ENCODE results near the gene NCBP3.

NCBP3 gene

GRCh38 chr17:3763777-3764170 is 82.3 kb downstream of the NCBP3 start:
- no peak for TF ChIP-seq CTCF (IDR thresholded peaks at IDR 0.05)
- no peak overlapping the region for H2AFZ ChIP-seq
- H3K9ac ChIP-seq, result no peak overlapping the region
- no peaks in the 10 kb centered on the region for H3K27me3 ChIP-seq (ENCODE audit: control insufficient read depth, insufficient read depth, low read length)
- no peak overlapping the region for H3K4me2 ChIP-seq (ENCODE audit: low read length)
- no peaks in the 10 kb centered on the region for H3K36me3 ChIP-seq (ENCODE audit: control insufficient read depth, insufficient read depth, low read length)
- no peak overlapping the region for H3K27ac ChIP-seq
- no peak overlapping the region for H3K4me3 ChIP-seq (ENCODE audit: low read depth, low read length)
- no peaks in the 10 kb centered on the region for H3K79me2 ChIP-seq
- no peaks in the 10 kb centered on the region for H3K9me3 ChIP-seq (ENCODE audit: control insufficient read depth, low read length)
- H3K4me1 ChIP-seq, result no peaks in the 10 kb centered on the region

- no peaks in the 10 kb centered on the region for H3K79me2 ChIP-seq
- H3K4me1 ChIP-seq, result no peaks in the 10 kb centered on the region
- no peak overlapping the region for H3K9ac ChIP-seq
- TF ChIP-seq CTCF (IDR thresholded peaks at IDR 0.05), result no peak
- H3K36me3 ChIP-seq (ENCODE audit: control insufficient read depth, insufficient read depth, low read length), result no peaks in the 10 kb centered on the region
- H3K4me3 ChIP-seq (ENCODE audit: low read depth, low read length), result no peak overlapping the region
- H3K27me3 ChIP-seq (ENCODE audit: control insufficient read depth, insufficient read depth, low read length), result no peaks in the 10 kb centered on the region
- no peaks in the 10 kb centered on the region for H3K9me3 ChIP-seq (ENCODE audit: control insufficient read depth, low read length)
- H2AFZ ChIP-seq, result no peak overlapping the region
- no peak overlapping the region for H3K27ac ChIP-seq
- H3K4me2 ChIP-seq (ENCODE audit: low read length), result no peak overlapping the region
Measured at GRCh38 chr17:3762922-3763776, 82.9 kb downstream of the NCBP3 start.

- H3K4me3 ChIP-seq (ENCODE audit: low read depth, low read length), result no peak overlapping the region
- H3K9me3 ChIP-seq (ENCODE audit: control insufficient read depth, low read length), result no peaks in the 10 kb centered on the region
- H3K4me1 ChIP-seq, result no peaks in the 10 kb centered on the region
- no peak overlapping the region for H2AFZ ChIP-seq
- H3K4me2 ChIP-seq (ENCODE audit: low read length), result no peak overlapping the region
- H3K9ac ChIP-seq, result no peak overlapping the region
- H3K27me3 ChIP-seq (ENCODE audit: control insufficient read depth, insufficient read depth, low read length), result no peaks in the 10 kb centered on the region
- no peak overlapping the region for H3K27ac ChIP-seq
- H3K36me3 ChIP-seq (ENCODE audit: control insufficient read depth, insufficient read depth, low read length), result no peaks in the 10 kb centered on the region
- TF ChIP-seq CTCF (IDR thresholded peaks at IDR 0.05), result no peak
- H3K79me2 ChIP-seq, result no peaks in the 10 kb centered on the region
Measured at GRCh38 chr17:3761918-3762380, 84.1 kb downstream of the NCBP3 start.

GRCh38 chr17:3761036-3761917 is 84.8 kb downstream of the NCBP3 start:
- Histone ChIP-seq H3K4me3 (ENCODE audit: low read depth, low read length) (no peak overlapping the region), H3K36me3 (ENCODE audit: control insufficient read depth, insufficient read depth, low read length) (no peaks in the 10 kb centered on the region), H3K79me2 (no peaks in the 10 kb centered on the region), H2AFZ (no peak overlapping the region), H3K4me1 (no peaks in the 10 kb centered on the region), H3K9ac (no peak overlapping the region), H3K9me3 (ENCODE audit: control insufficient read depth, low read length) (no peaks in the 10 kb centered on the region), H3K27ac (no peak overlapping the region), H3K4me2 (ENCODE audit: low read length) (no peak overlapping the region), H3K27me3 (ENCODE audit: control insufficient read depth, insufficient read depth, low read length) (no peaks in the 10 kb centered on the region)
- TF ChIP-seq CTCF (IDR thresholded peaks at IDR 0.05), result no peak
